ENCODE measurements around the gene EPC1.
"Not testable (repeated sequence)": the region's sequence is repeated elsewhere in the genome, so short reads cannot be mapped to it uniquely, and the experiment has no call there.

EPC1 gene

GRCh38 chr10:32367793-32368453 lies 21.0 kb upstream of the EPC1 start:
- DNase-seq (ENCODE audit: low read depth) = peak; percentile 81
- H3K4me3 ChIP-seq (ENCODE audit: low read depth, low read length) = no peak overlapping the region
- peak; percentile 81 for TF ChIP-seq CTCF (conservative IDR thresholded peaks at IDR 0.05; ENCODE audit: low read depth, low read length)

GRCh38 chr10:32366588-32366987 lies 19.6 kb upstream of the EPC1 start:
- H3K4me3 ChIP-seq (ENCODE audit: low read depth, low read length) = no peak overlapping the region
- TF ChIP-seq CTCF (conservative IDR thresholded peaks at IDR 0.05; ENCODE audit: low read depth, low read length) = no peak
- no peak for DNase-seq (ENCODE audit: low read depth)

- DNase-seq (ENCODE audit: low read depth) = no peak
- H3K4me3 ChIP-seq (ENCODE audit: low read depth, low read length) = no peak overlapping the region
- no peak for TF ChIP-seq CTCF (conservative IDR thresholded peaks at IDR 0.05; ENCODE audit: low read depth, low read length)
Measured at GRCh38 chr10:32366111-32366510, 19.2 kb upstream of the EPC1 start.

GRCh38 chr10:32365404-32365803 lies 18.4 kb upstream of the EPC1 start:
- H3K4me3 ChIP-seq (ENCODE audit: low read depth, low read length); DNase-seq (ENCODE audit: low read depth): not testable (repeated sequence)

- H3K4me3 ChIP-seq (ENCODE audit: low read depth, low read length) = no peak overlapping the region
- DNase-seq (ENCODE audit: low read depth) = no peak
- TF ChIP-seq CTCF (conservative IDR thresholded peaks at IDR 0.05; ENCODE audit: low read depth, low read length) = no peak
Measured at GRCh38 chr10:32362571-32362970, 15.6 kb upstream of the EPC1 start.

- no peak for DNase-seq (ENCODE audit: low read depth)
- no peak overlapping the region for H3K4me3 ChIP-seq (ENCODE audit: low read depth, low read length)
- no peak for TF ChIP-seq CTCF (conservative IDR thresholded peaks at IDR 0.05; ENCODE audit: low read depth, low read length)
Measured at GRCh38 chr10:32360884-32361283, 13.9 kb upstream of the EPC1 start.

GRCh38 chr10:32360241-32360640 lies 13.3 kb upstream of the EPC1 start:
- H3K4me3 ChIP-seq (ENCODE audit: low read depth, low read length) = no peak overlapping the region
- DNase-seq (ENCODE audit: low read depth) = no peak
- no peak for TF ChIP-seq CTCF (conservative IDR thresholded peaks at IDR 0.05; ENCODE audit: low read depth, low read length)
